Spleen (tissue), 11 donors: ENCODE measurements around the gene ADCY10. TPM values are rescaled to one million over a fixed set of nuclear protein-coding genes. Genes with fewer than 3 reads are reported as not detected.

Experiments used
- DNase-seq: peaks from one replicate; pipeline ENCODE4 v3.0.0-alpha.2; 2020
- H3K27ac ChIP-seq, 8 donors: fragments of 200-600 bp; sonication (generic) in 7 of 8; 1 replicate in 4 of 8; 2 replicates in 4 of 8; pipeline versions ENCODE4 v1.5.0 to v1.8.0; 2016 to 2021; ENCODE audit warnings: inconsistent platforms in 4 of 8, mild to moderate bottlenecking in 4 of 8, moderate library complexity in 1 of 8
- H3K27me3 ChIP-seq, 7 donors: fragments of 200-600 bp; sonication (generic) in 6 of 7; replicated peaks in 1 of 7; 1 replicate in 4 of 7; 2 replicates in 3 of 7; pipeline versions ENCODE4 v1.5.0 to v1.8.0; 2016 to 2021; ENCODE audit warnings: inconsistent platforms in 3 of 7, mild to moderate bottlenecking in 1 of 7
- H3K36me3 ChIP-seq, 6 donors: fragments of 200-600 bp; sonication (generic) in 5 of 6; 1 replicate in 4 of 6; 2 replicates in 2 of 6; pipeline versions ENCODE4 v1.5.0 to v1.8.0; 2016 to 2021; ENCODE audit warnings: inconsistent platforms in 2 of 6
- H3K4me1 ChIP-seq, 6 donors: fragments of 200-600 bp; sonication (generic) in 5 of 6; 1 replicate in 3 of 6; 2 replicates in 3 of 6; pipeline versions ENCODE4 v1.5.0 to v1.8.0; 2016 to 2021; ENCODE audit warnings: inconsistent platforms in 3 of 6
- H3K4me3 ChIP-seq, 8 donors: fragments of 200-600 bp; sonication (generic) in 7 of 8; 1 replicate in 4 of 8; 2 replicates in 4 of 8; pipeline versions ENCODE4 v1.5.0 to v1.8.0; 2016 to 2021; ENCODE audit warnings: inconsistent platforms in 4 of 8, mild to moderate bottlenecking in 4 of 8, moderate library complexity in 2 of 8
- H3K9me3 ChIP-seq, 8 donors: fragments of 200-600 bp; sonication (generic) in 7 of 8; 1 replicate in 4 of 8; 2 replicates in 4 of 8; pipeline versions ENCODE4 v1.5.0 to v1.8.0; 2016 to 2021; ENCODE audit warnings: inconsistent platforms in 4 of 8
- POLR2A ChIP-seq, 3 donors: fragments of 450-650 bp; IDR thresholded peaks; one replicate each; pipeline ENCODE4 v1.5.1; 2017; ENCODE audit warnings: antibody characterized with exemption in 3 of 3, mild to moderate bottlenecking in 1 of 3
- POLR2AphosphoS5 ChIP-seq, 3 donors: sonication (generic); formaldehyde crosslinking; IDR thresholded peaks; one replicate each; pipeline ENCODE4 v1.5.1; 2017; ENCODE audit warnings: antibody characterized with exemption in 3 of 3
- WGBS, 5 donors: extraction: QIAGEN DNeasy Blood & Tissue Kit in 3 of 5; methylation state at CpG; one replicate each; pipeline versions ENCODE4 v1.1.5 to v1.1.7; 2013 to 2018; 5-methylcytosine and 5-hydroxymethylcytosine counted together
- intact Hi-C: fragments of 100-400 bp; cut with DNase I; formaldehyde crosslinking; loops from one replicate; pipeline ENCODE4 v1.15.0; 2023; ENCODE audit warnings: low total_unique reads
- polyA plus RNA-seq, 3 donors: library from polyadenylated mRNA; stranded (reverse); fragments of 200-250 nt; gene quantifications; one replicate each; pipeline ENCODE4 v1.2.1, GENCODE V29; 2013
- total RNA-seq, 7 donors: library from RNA; depleted of rRNA in 3 of 7; stranded (reverse); fragments of >200 nt in 3 of 7; fragmentation: NEBNext Ultra II Directional in 4 of 7; extraction: Animal tissue kit (Norgen Biotek cat#: 25700) in 4 of 7; gene quantifications; one replicate each; pipeline versions ENCODE4 v1.1.0 to v1.2.1, GENCODE V29; 2016 to 2021
- TF ChIP-seq, protein P1 (sequence below), 11 experiments: fragments of 200-600 bp in 7 of 11; fragments of 450-650 bp in 4 of 11; sonication (generic) in 4 of 11; IDR thresholded peaks in 8 of 11; conservative IDR thresholded peaks in 3 of 11; 1 replicate in 7 of 11; 2 replicates in 4 of 11; pipeline versions ENCODE4 v1.4.0 to v1.8.0; 2016 to 2021; ENCODE audit warnings: antibody characterized with exemption in 11 of 11, inconsistent platforms in 4 of 11, mild to moderate bottlenecking in 1 of 11
- donor health status: healthy with polysubstance abuse.
- donor health status: DM: no; HTN: no; CAD: no; lungs with moderate emphysema.
- donor health status: DM: no; HTN: no; CAD: no.
- donor health status: Bipolar disorder and iron deficiency.
- donor health status: healthy.
- donor health status: DM: no; HTN: no; CAD: no.
- donor health status: DM: yes; HTN: yes; CAD: no.

The ADCY10 gene
- total and polyA plus RNA-seq, 10 donors: 0.04 to 0.40 (median 0.16) TPM; not detected in 4

DNA sequence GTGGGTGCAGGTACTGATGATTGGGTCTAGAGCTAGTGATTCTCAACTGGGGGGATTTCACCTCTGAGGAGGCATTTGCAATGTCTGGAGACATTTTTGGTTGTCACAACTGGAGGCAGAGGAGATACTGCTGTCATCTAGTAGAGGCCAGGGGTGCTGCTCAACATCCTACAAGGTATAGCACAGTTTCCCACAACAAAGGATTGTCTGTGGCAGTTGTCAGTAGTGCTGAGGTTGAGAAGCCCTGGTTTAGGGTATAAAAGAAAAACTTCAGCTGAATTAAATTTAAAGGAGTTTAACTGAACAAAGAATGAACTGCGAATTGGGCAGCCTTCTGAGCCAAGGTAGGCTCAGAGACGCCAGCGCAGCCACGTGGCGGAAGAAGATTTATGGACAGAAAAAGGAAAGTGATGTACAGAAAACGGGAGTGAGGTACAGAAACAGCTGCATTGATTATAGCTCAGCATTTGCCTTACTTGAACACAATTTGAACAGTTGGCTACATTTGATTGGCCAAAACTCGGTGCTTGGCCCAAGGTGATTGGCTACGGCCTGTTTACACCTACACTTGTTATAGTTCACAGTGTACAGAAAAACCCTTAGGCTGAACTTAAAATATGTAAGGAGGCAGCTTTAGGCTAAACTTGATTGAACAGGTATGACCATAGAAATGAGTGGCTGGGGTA, 151.7 kb downstream of the ADCY10 start:
- H3K36me3 ChIP-seq: peaks cover 0 to 20% (median 2%) of the 10 kb centered on the region in 6 donors
- no peaks in the 10 kb centered on the region for H3K27me3 ChIP-seq
- no peaks in the 10 kb centered on the region for H3K9me3 ChIP-seq
- intact Hi-C loops: no loop called here
- H3K27ac ChIP-seq: no peak overlapping the region
- peaks cover 0 to 48% (median 12%) of the 10 kb centered on the region in 6 donors for H3K4me1 ChIP-seq
- 85 to 92% (median 90%) methylated on average over 8 of the region's 8 CpGs for WGBS, 5 donors
- no peak for DNase-seq
- TF ChIP-seq POLR2A (IDR thresholded peaks at IDR 0.05) (no peak), POLR2AphosphoS5 (IDR thresholded peaks at IDR 0.05) (no peak)
- TF ChIP-seq, protein P1, sequence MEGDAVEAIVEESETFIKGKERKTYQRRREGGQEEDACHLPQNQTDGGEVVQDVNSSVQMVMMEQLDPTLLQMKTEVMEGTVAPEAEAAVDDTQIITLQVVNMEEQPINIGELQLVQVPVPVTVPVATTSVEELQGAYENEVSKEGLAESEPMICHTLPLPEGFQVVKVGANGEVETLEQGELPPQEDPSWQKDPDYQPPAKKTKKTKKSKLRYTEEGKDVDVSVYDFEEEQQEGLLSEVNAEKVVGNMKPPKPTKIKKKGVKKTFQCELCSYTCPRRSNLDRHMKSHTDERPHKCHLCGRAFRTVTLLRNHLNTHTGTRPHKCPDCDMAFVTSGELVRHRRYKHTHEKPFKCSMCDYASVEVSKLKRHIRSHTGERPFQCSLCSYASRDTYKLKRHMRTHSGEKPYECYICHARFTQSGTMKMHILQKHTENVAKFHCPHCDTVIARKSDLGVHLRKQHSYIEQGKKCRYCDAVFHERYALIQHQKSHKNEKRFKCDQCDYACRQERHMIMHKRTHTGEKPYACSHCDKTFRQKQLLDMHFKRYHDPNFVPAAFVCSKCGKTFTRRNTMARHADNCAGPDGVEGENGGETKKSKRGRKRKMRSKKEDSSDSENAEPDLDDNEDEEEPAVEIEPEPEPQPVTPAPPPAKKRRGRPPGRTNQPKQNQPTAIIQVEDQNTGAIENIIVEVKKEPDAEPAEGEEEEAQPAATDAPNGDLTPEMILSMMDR (IDR thresholded peaks at IDR 0.05 in 8 of 11, conservative IDR thresholded peaks at IDR 0.05 in 3 of 11): no peak
- no peak overlapping the region for H3K4me3 ChIP-seq

DNA sequence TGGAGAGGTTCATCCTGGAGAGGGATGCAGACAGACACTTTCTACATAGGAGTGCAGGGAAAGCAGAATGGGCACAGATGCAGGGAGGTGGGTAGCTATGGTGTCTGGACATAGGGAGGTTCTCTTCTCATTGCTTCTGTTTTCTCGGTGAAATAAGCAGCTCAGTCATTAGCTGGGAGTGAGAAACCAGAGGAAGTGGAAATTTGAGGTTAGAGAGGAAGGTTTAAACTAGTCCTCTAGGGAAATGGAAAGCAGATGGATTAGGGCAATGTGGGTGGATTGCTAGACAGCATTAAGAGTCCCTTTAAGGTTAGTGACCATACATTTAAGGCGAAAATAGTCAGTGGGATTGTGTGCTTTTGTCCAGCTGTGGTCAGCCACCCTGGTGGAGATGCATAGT, 152.5 kb downstream of the ADCY10 start:
- Histone ChIP-seq H3K36me3 (peaks cover 0 to 11% (median 0%) of the 10 kb centered on the region in 6 donors), H3K27ac (no peak overlapping the region), H3K27me3 (no peaks in the 10 kb centered on the region), H3K9me3 (no peaks in the 10 kb centered on the region), H3K4me3 (no peak overlapping the region), H3K4me1 (peaks cover 4 to 49% (median 14%) of the 10 kb centered on the region in 6 donors)
- no peak for DNase-seq
- no peak for TF ChIP-seq POLR2AphosphoS5 (IDR thresholded peaks at IDR 0.05)
- TF ChIP-seq, protein P1 (IDR thresholded peaks at IDR 0.05 in 8 of 11, conservative IDR thresholded peaks at IDR 0.05 in 3 of 11): no peak
- no peak for TF ChIP-seq POLR2A (IDR thresholded peaks at IDR 0.05)
- 44 to 52% (median 47%) methylated on average over 2 of the region's 2 CpGs for WGBS, 5 donors
- intact Hi-C loops: no loop called here

Other genes with a start within 250 kb of the ADCY10 start
- 10 to 100 TPM; 43.0 to 65.8 (median 59.8) TPM for gene MPZL1, start 192.2 kb downstream of the ADCY10 start, total RNA-seq
- 10 to 100 TPM; 12.0 to 20.4 (median 17.5) TPM for gene MPZL1, start 192.2 kb downstream of the ADCY10 start, polyA plus RNA-seq
- 10 to 100 TPM; 38.7 to 76.6 (median 48.1) TPM for gene DCAF6, start 22.5 kb upstream of the ADCY10 start, total RNA-seq
- gene DCAF6, start 22.5 kb upstream of the ADCY10 start, polyA plus RNA-seq: 10 to 100 TPM; 19.2 to 23.8 (median 21.0) TPM
- 10 to 100 TPM; 23.0 to 31.1 (median 29.4) TPM for gene MPC2, start 22.9 kb upstream of the ADCY10 start, total RNA-seq
- gene MPC2, start 22.9 kb upstream of the ADCY10 start, polyA plus RNA-seq: 10 to 100 TPM; 34.6 to 47.4 (median 46.1) TPM
- 1 to 10 TPM; 3.0 to 5.5 (median 3.9) TPM for gene GPR161, start 222.8 kb upstream of the ADCY10 start, total RNA-seq
- gene GPR161, start 222.8 kb upstream of the ADCY10 start, polyA plus RNA-seq: 1 to 10 TPM in 1 of 3 donors, under 1 TPM in 2; 0.53 to 1.1 (median 0.59) TPM